Measurements from ENCODE around the gene DRAXIN.

The DRAXIN gene

GRCh38 chr1:11671544-11672286 is 19.8 kb upstream of the DRAXIN start:
- no peaks in the 10 kb centered on the region for H3K4me1 Mint-ChIP-seq
- H3K27me3 Mint-ChIP-seq (ENCODE audit: low read depth), result no peaks in the 10 kb centered on the region
- H3K9me3 Mint-ChIP-seq, result no peaks in the 10 kb centered on the region
- no peak overlapping the region for H3K4me3 Mint-ChIP-seq
- TF ChIP-seq CTCF (IDR thresholded peaks at IDR 0.05; ENCODE audit: unreplicated experiment in 3 of 3), result no peak
- H3K27ac Mint-ChIP-seq, result no peak overlapping the region
- peaks cover 24% of the 10 kb centered on the region for H3K36me3 Mint-ChIP-seq (ENCODE audit: low read depth)

DNA sequence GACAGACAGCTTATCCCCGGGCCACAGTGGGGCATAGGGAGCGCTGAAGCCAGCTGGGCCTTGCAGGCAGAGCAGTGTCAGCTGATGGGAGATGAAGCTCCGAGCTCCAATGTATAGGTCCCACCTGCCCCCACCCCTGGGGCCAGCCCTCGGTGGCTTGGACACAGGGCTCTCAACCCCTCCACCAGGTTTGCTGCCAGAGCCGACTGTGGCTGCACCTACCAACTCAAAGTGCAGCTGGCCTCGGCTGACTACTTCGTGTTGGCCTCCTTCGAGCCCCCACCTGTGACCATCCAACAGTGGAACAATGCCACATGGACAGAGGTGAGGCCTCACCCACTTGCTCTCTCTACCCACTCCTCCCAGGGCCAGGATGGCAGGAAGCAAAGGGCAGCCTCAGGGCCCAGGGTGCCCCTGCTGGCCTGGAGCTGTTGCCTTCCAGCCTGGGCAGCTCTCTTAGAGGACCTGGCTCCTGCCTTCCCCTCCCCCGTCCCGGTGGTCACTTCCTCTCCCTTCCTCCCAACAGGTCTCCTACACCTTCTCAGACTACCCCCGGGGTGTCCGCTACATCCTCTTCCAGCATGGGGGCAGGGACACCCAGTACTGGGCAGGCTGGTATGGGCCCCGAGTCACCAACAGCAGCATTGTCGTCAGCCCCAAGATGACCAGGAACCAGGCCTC is 18.3 kb upstream of the DRAXIN start:
- H3K4me3 Mint-ChIP-seq, result no peak overlapping the region
- H3K4me1 Mint-ChIP-seq, result no peaks in the 10 kb centered on the region
- peaks cover 24% of the 10 kb centered on the region for H3K36me3 Mint-ChIP-seq (ENCODE audit: low read depth)
- H3K27ac Mint-ChIP-seq, result no peak overlapping the region
- H3K27me3 Mint-ChIP-seq (ENCODE audit: low read depth), result no peaks in the 10 kb centered on the region
- no peaks in the 10 kb centered on the region for H3K9me3 Mint-ChIP-seq
- TF ChIP-seq CTCF (IDR thresholded peaks at IDR 0.05; ENCODE audit: unreplicated experiment in 3 of 3), result no peak

DNA sequence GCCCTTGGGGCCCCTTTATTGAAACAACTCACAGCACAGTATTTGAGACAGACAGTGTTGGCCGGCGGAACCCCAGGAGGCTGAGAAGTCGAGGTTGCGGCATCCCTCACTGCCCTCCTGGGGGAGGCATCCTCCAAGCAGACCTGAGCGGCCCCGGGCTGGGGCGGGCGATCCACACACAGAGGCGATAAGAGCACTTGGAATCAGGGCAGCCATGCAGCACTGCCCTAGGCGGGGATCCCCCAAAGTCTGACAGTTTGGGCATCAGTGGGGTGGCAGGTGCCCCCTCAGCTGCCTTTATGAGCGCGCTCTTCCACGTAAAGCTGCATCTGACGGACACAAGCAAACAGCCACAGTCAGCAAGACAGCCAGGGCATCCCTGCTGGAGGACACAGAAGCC is 17.0 kb upstream of the DRAXIN start:
- no peak for TF ChIP-seq CTCF (IDR thresholded peaks at IDR 0.05; ENCODE audit: unreplicated experiment in 3 of 3)
- no peaks in the 10 kb centered on the region for H3K4me1 Mint-ChIP-seq
- H3K36me3 Mint-ChIP-seq (ENCODE audit: low read depth), result peaks cover 24% of the 10 kb centered on the region
- no peak overlapping the region for H3K27ac Mint-ChIP-seq
- no peaks in the 10 kb centered on the region for H3K9me3 Mint-ChIP-seq
- no peaks in the 10 kb centered on the region for H3K27me3 Mint-ChIP-seq (ENCODE audit: low read depth)
- no peak overlapping the region for H3K4me3 Mint-ChIP-seq

GRCh38 chr1:11675325-11675724 is 16.2 kb upstream of the DRAXIN start:
- no peaks in the 10 kb centered on the region for H3K4me1 Mint-ChIP-seq
- H3K27ac Mint-ChIP-seq, result no peak overlapping the region
- no peak overlapping the region for H3K4me3 Mint-ChIP-seq
- TF ChIP-seq CTCF (IDR thresholded peaks at IDR 0.05; ENCODE audit: unreplicated experiment in 3 of 3), result no peak
- H3K36me3 Mint-ChIP-seq (ENCODE audit: low read depth), result peaks cover 24% of the 10 kb centered on the region
- no peaks in the 10 kb centered on the region for H3K9me3 Mint-ChIP-seq
- no peaks in the 10 kb centered on the region for H3K27me3 Mint-ChIP-seq (ENCODE audit: low read depth)

GRCh38 chr1:11676386-11677103 is 15.0 kb upstream of the DRAXIN start:
- Mint-ChIP-seq H3K36me3 (ENCODE audit: low read depth) (peaks cover 20% of the 10 kb centered on the region), H3K27ac (no peak overlapping the region), H3K4me3 (no peak overlapping the region), H3K4me1 (peaks cover 2% of the 10 kb centered on the region), H3K9me3 (no peaks in the 10 kb centered on the region), H3K27me3 (ENCODE audit: low read depth) (no peaks in the 10 kb centered on the region)
- no peak for TF ChIP-seq CTCF (IDR thresholded peaks at IDR 0.05; ENCODE audit: unreplicated experiment in 3 of 3)
